MCF 10A (cell line): ENCODE measurements around the gene DENND4C. TPM values are rescaled to one million over a fixed set of nuclear protein-coding genes. Genes with fewer than 3 reads are reported as not detected.

Experiments
- BruUV-seq: library from RNA; stranded (reverse); fragments of 400-500 nt; replicated peaks from 2 replicates; lab custom pipeline; 2021; lab: Mats Ljungman, UMichigan
- CTCF ChIA-PET: fragments of 300-600 bp; sonication (Branson Sonifier 250); formaldehyde crosslinking; extraction: SDS; loops from one replicate; lab custom pipeline; 2021; ENCODE audit warnings: antibody characterized with exemption, inconsistent platforms; lab: Yijun Ruan, JAX
- POLR2A ChIA-PET: fragments of 300-600, 350-650 bp; sonication (Branson Sonifier 250); formaldehyde crosslinking; extraction: SDS; loops from one replicate; lab custom pipeline; 2020; ENCODE audit warnings: antibody characterized with exemption, inconsistent platforms; lab: Yijun Ruan, JAX
- DNase-seq: peaks from one replicate; pipeline ENCODE4 v3.0.0-alpha.2; 2018; ENCODE audit not compliant: unreplicated experiment
- H3K27ac Mint-ChIP-seq: one replicate; pipeline ENCODE4 v1.8.0; 2022; ENCODE audit warnings: mild to moderate bottlenecking, low read depth, mixed read lengths; ENCODE audit not compliant: unreplicated experiment
- H3K27me3 Mint-ChIP-seq: one replicate; pipeline ENCODE4 v1.8.0; 2022; ENCODE audit warnings: mixed read lengths; ENCODE audit not compliant: insufficient read depth, unreplicated experiment
- H3K36me3 Mint-ChIP-seq: one replicate; pipeline ENCODE4 v1.8.0; 2022; ENCODE audit warnings: mild to moderate bottlenecking, moderate library complexity, mixed read lengths; ENCODE audit not compliant: insufficient read depth, unreplicated experiment
- H3K4me1 Mint-ChIP-seq: one replicate; pipeline ENCODE4 v1.8.0; 2022; ENCODE audit warnings: mixed read lengths; ENCODE audit not compliant: insufficient read depth, unreplicated experiment
- H3K4me3 Mint-ChIP-seq: one replicate; pipeline ENCODE4 v1.8.0; 2022; ENCODE audit warnings: mild to moderate bottlenecking, moderate library complexity, mixed read lengths; ENCODE audit not compliant: unreplicated experiment
- H3K9me3 Mint-ChIP-seq: one replicate; pipeline ENCODE4 v1.8.0; 2022; ENCODE audit warnings: mixed read lengths; ENCODE audit not compliant: unreplicated experiment
- intact Hi-C: fragments of 100-400 bp; cut with micrococcal nuclease; formaldehyde crosslinking; loops from 2 replicates; pipeline ENCODE4 v1.14.1; 2022
- total RNA-seq: library from RNA; stranded (reverse); gene quantifications from 2 replicates; pipeline ENCODE4 v1.2.3, GENCODE V29; 2022
- TF ChIP-seq, protein P1 (sequence below): fragments of 200-600 bp; IDR thresholded peaks from one replicate; pipeline ENCODE4 v1.8.0; 2022; ENCODE audit warnings: antibody characterized with exemption, mild to moderate bottlenecking; ENCODE audit not compliant: unreplicated experiment

DENND4C gene
- total RNA-seq, 1 experiment from 2014 or later, result 26.4 TPM

DNA sequence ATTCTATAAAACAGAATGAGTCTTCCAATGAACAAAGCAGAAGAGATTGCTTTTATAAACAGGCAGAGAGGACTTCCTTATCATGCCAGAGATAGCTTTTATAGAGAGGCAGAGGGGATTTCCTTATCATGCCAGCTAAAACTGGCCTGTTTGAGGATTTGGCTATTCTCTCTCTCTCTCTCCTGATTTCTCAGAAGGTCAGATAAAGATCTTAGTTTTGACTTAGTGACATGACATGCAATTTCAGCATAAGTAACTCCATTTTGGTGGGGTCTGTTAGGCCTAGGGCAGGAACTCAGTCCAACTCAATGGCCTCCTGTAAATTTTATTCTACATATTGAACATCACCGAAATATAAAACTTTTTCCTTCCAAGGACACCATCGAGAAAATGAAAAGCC is 31.5 kb upstream of the DENND4C start:
- no peaks in the 10 kb centered on the region for H3K4me1 Mint-ChIP-seq
- CTCF ChIA-PET, result interaction anchor here (0.6 kb wide), 1 partner anchor 34 kb away, joined by 3 read pairs; no protein-coding TSS in a partner anchor
- TF ChIP-seq, protein P1, sequence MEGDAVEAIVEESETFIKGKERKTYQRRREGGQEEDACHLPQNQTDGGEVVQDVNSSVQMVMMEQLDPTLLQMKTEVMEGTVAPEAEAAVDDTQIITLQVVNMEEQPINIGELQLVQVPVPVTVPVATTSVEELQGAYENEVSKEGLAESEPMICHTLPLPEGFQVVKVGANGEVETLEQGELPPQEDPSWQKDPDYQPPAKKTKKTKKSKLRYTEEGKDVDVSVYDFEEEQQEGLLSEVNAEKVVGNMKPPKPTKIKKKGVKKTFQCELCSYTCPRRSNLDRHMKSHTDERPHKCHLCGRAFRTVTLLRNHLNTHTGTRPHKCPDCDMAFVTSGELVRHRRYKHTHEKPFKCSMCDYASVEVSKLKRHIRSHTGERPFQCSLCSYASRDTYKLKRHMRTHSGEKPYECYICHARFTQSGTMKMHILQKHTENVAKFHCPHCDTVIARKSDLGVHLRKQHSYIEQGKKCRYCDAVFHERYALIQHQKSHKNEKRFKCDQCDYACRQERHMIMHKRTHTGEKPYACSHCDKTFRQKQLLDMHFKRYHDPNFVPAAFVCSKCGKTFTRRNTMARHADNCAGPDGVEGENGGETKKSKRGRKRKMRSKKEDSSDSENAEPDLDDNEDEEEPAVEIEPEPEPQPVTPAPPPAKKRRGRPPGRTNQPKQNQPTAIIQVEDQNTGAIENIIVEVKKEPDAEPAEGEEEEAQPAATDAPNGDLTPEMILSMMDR, result no peak
- BruUV-seq, result no TSS peak
- no peaks in the 10 kb centered on the region for H3K9me3 Mint-ChIP-seq
- no peak overlapping the region for H3K4me3 Mint-ChIP-seq
- no peak for DNase-seq
- POLR2A ChIA-PET, result interaction anchor here (0.8 kb wide), 1 partner anchor 27 kb away, joined by 4 read pairs; no protein-coding TSS in a partner anchor
- intact Hi-C loops, result no loop called here
- H3K36me3 Mint-ChIP-seq, result peaks cover 8% of the 10 kb centered on the region
- no peak overlapping the region for H3K27ac Mint-ChIP-seq
- H3K27me3 Mint-ChIP-seq, result no peaks in the 10 kb centered on the region

- no peak for DNase-seq
- no TSS peak for BruUV-seq
- H3K27ac Mint-ChIP-seq, result no peak overlapping the region
- no peaks in the 10 kb centered on the region for H3K9me3 Mint-ChIP-seq
- TF ChIP-seq, protein P1, result no peak
- no peaks in the 10 kb centered on the region for H3K4me1 Mint-ChIP-seq
- H3K36me3 Mint-ChIP-seq, result peaks cover 7% of the 10 kb centered on the region
- H3K27me3 Mint-ChIP-seq, result no peaks in the 10 kb centered on the region
- intact Hi-C loops, result no loop called here
- CTCF ChIA-PET, result interaction anchor here (0.6 to 1.0 kb wide), 2 partner anchors 18 to 27 kb away, joined by 3 to 4 read pairs; no protein-coding TSS in a partner anchor
- POLR2A ChIA-PET, result interaction anchor here (1.0 kb wide), 1 partner anchor 15 kb away, joined by 3 read pairs; no protein-coding TSS in a partner anchor
- no peak overlapping the region for H3K4me3 Mint-ChIP-seq
Measured at GRCh38 chr9:19200229-19200628, 30.3 kb upstream of the DENND4C start.

DNA sequence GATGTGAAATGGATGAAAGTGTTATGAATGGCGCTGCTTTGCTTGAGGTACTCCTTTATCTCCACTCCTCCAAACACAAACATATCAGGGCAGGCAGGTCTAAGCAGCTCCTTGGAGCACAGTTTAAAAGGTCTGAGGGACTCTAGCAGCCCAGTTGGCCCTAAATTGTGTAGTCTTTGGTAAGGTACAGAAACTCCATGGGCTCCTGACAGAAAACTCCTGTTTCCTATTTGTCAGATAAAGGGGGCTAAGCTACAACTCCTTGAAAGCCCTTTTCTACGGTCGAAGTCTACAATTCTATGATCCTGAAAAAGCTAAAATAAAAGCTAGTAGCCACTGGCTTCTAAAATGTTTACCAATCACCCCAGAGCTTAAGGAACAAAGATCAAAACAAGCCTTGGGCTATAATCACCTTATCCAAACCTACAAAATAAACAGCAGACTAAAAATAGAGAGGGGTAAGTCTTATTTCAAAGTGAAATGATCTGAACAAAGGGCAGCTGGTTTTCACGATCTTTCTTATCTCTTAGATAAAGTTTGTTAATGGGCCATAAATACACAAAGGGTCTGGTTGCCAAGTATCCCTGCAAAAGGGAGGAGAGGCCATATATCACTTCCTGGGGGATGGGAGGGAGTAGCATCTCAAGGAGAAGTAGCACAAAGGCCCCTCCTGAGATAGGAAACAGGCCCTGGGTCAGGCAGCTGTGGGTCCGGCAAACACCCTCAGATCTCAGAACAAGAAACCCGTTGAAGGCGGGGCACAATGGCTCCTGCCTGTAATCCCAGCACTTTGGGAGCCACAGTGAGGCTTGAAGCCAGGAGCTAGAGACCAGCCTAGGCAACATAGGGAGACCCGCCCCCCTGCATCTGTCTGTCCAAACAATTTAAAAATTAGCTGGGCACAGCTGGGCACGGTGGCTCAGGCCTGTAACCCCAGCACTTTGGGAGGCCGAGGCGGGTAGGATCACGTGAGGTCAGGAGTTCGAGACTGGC is 28.3 kb upstream of the DENND4C start:
- POLR2A ChIA-PET, result interaction anchor here (1.2 kb wide), 1 partner anchor 11 kb away, joined by 3 read pairs; no protein-coding TSS in a partner anchor
- Mint-ChIP-seq H3K4me1 (no peaks in the 10 kb centered on the region), H3K4me3 (no peak overlapping the region), H3K9me3 (no peaks in the 10 kb centered on the region), H3K27ac (no peak overlapping the region), H3K27me3 (no peaks in the 10 kb centered on the region), H3K36me3 (peaks cover 7% of the 10 kb centered on the region)
- intact Hi-C loops, result no loop called here
- TF ChIP-seq, protein P1, result no peak
- CTCF ChIA-PET, result interaction anchor here (0.7 to 0.9 kb wide), 3 partner anchors 14 to 435 kb away, joined by 3 read pairs; no protein-coding TSS in a partner anchor
- DNase-seq, result no peak
- BruUV-seq, result no TSS peak

- no TSS peak for BruUV-seq
- H3K36me3 Mint-ChIP-seq, result peaks cover 7% of the 10 kb centered on the region
- H3K27me3 Mint-ChIP-seq, result no peaks in the 10 kb centered on the region
- H3K9me3 Mint-ChIP-seq, result no peaks in the 10 kb centered on the region
- no peak overlapping the region for H3K27ac Mint-ChIP-seq
- H3K4me3 Mint-ChIP-seq, result no peak overlapping the region
- TF ChIP-seq, protein P1, result no peak
- DNase-seq, result no peak
- no peaks in the 10 kb centered on the region for H3K4me1 Mint-ChIP-seq
- CTCF ChIA-PET, result interaction anchor here (0.6 to 1.7 kb wide), 3 partner anchors 13 to 158 kb away, joined by 3 read pairs; no protein-coding TSS in a partner anchor
- POLR2A ChIA-PET, result interaction anchor here (0.5 to 1.2 kb wide), 2 partner anchors 11 to 154 kb away, joined by 3 read pairs; partner anchors contain the start of gene RRAGA
- intact Hi-C loops, result no loop called here
Measured at GRCh38 chr9:19203058-19203457, 27.4 kb upstream of the DENND4C start.
